D341Med (cell line): ENCODE measurements around the gene PCBP3.

Source experiments
- DNase-seq: peaks from one replicate; pipeline ENCODE4 v3.0.0; 2012; ENCODE audit warnings: low spot score

The PCBP3 gene

DNA sequence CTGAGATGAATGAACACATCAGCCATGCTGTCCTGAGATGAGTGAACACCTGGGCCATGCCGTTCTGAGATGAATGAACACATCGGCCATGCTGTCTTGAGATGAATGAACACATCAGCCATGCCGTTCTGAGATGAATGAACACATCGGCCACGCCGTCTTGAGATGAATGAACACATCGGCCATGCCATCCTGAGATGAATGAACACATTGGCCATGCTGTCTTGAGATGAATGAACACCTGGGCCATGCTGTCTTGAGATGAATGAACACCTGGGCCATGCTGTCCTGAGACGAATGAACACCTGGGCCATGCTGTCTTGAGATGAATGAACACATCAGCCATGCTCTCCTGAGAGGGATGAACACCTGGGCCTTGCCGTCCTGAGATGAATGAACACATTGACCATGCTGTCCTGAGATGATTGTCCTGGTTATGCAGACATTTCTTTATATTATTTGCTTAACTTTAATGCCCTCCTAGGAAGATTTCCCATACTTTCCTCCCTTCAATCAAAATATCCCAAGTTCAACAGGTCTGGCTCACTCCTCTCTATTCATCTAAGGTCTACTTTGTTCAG, 289.5 kb downstream of the PCBP3 start:
- no peak for DNase-seq

DNA sequence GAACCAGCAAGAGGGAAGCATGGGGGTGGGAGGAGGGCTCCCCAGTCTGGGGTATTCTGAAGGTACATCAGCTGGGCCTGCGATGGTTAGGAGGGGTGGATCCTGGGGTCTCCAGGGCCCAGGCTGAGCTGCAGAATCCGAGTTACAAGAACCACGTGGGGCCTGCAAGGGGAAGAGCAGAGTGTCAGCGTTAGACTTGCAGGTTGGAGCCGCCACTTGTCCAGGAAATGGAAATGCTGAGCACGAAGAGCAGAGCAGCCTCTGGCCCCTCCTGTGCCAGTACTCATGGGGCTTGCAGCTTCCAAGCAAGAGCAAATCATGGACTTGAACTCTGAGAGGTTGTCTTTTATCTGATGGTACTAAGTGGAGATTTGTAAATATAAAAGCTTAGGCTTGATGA, 290.6 kb downstream of the PCBP3 start:
- DNase-seq = no peak

DNA sequence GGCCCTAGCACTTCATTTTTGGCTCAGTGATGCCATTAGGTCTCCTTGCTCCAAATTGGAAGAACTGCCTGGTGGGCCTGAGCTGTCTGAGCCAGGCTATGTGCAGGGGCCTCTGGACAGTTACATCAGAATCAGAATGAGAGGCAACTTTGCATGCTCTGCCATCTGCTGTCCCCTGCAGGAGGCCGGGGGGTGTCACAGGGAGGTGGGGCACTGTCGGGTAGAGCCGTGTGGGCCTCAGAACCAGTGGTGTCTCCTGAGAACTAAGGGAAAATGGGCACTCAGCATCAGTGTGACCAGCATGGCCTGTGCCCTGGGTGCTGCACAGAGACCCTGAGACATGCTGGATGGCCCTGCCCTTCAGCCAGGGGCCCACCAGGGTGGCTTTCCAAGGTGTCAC, 291.0 kb downstream of the PCBP3 start:
- no peak for DNase-seq

DNA sequence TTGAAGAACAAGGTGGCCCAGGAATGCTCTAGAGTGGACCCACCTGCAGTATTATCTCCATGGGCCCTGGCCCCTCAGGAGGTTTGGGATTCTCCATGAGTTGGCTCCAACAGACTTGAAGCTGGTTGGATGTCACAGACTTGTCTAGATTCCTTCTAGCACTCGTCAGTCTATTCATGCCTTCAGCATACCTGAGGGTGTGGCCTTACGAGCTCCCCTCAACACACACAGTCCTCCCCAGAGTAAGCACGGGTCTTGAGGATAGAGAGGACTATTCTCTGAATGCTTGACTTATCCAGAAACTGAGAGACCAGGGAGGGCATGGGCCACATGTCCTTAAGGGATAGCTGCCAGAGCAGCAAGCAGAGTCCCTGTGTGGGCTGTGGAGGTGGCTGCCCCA, 292.1 kb downstream of the PCBP3 start:
- DNase-seq = no peak

DNA sequence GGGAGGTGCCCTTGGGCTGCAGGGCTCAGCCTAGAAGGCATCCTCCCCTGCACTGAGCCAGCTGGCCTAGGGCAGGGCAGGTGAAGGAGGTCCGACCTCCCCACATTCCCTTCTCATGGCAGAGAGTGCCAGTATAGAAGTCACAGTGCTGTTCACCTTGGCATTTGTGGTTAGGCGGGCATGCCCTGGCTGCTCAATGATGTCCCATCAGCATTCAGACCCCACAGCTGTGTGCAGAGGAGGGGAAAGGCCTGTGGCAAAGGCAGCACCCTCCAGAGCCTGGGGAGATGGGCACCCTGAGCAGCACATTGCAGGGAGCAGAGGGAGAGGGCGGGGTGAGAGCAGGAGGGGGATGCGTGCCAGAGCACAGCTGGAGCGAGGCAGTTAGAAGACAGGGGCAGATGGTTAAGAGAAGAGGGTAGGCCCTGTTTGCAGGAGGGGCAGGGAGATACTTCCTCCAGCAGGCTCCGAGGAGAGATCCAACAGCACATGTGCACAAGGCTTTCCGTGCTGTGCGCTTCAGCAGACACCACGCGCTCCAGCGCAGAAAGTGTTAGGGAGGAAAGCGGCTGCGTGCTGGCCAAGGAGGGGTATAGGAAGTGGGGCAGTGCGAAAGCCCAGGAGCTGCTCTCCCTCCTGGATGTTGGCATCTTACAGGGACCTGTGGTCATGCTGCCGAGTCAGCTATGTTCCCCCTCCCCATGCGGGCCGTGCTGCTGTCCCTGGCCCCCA, 294.4 kb downstream of the PCBP3 start:
- DNase-seq = no peak

DNA sequence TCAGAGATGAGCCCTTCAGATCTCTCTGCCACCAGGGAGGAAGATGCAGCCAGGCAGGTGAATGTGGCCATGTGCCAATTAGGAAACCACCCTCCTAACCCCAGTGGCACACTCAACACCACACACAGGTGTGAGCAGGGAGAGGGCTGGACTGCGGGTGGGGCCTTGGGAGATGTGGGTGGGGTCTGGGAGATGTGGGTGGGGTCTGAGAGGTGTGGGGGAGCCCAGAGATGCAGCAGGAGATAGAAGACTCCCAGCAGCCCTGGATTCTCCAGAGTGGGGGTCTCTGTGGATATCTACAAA, 294.9 kb downstream of the PCBP3 start:
- no peak for DNase-seq

DNA sequence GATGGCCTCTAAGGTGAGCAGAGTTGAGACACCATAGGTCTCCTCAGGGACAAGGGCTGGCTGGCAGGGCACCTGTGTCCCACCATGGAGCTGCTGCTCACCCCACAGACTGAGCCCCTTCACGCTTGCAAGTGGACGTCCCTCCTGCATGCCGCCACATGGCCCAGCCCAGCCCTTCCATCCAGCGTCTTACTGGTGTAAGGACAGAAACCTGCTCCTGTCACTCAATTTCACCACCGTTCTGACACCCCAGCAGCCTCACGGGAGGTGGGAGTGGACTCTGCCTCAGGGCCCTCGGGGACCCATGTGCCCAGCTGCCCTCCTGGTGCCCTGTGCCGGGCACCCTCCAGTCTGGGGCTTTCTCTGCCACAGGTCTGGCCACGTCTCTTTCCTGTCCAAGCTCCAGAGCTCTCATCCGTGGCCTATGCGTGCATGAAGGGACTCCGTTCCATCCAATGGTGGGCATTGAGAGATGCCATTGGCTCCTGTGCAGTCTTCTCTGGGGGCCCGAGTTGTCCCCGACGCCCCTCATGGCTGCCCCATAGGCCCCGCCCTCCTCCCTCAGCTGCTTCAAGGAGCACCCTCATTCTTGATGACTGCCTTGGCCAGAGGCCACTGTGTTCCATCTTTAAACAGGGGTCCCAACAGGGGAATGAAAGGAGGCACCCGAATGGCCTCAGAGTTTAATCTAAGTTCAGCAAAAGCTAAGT, 295.4 kb downstream of the PCBP3 start:
- DNase-seq = no peak

DNA sequence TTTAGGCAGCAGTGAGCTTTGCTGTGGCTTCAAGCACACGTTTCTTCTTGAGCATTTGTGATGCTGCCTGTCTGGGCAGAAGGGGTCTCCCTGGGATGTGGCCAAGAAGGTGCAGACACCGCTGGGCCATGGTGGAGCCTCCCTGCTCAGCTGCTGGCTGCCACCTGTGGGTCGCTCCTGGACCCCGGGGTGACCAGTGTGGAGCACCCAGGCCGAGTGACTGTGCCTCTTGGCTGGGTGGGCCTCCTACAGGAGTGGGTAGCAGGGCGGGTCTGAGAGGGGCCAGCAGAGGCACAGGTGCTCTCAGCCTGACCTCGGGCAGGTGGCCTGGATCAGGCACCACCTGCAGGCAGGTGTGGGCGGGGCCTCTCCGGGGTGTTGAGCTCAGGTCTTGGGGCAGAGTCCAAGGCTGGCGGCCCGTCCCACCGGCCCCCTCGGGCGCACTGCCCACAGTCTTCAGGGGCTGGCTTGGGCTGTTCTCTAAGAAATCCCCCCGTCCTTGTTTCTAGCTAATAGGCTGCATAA, 296.1 kb downstream of the PCBP3 start:
- DNase-seq = no peak

DNA sequence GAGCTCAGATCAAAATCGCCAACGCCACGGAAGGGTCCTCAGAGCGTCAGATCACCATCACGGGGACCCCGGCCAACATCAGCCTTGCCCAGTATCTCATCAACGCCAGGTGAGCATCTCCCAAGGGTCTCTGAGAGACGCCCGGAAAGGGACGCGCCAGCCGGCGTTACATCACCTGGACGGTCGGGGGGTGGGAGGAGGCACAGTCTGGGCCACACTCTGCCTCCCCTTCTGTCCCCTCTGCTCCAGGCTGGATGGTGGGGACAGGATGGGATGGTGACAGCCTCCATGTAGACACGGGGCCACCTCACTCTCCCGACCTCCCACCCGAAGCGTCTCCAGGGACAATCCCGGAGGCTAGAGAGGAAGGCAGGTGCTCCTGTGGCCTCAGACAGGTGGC, 296.6 kb downstream of the PCBP3 start:
- DNase-seq = peak; percentile 22

DNA sequence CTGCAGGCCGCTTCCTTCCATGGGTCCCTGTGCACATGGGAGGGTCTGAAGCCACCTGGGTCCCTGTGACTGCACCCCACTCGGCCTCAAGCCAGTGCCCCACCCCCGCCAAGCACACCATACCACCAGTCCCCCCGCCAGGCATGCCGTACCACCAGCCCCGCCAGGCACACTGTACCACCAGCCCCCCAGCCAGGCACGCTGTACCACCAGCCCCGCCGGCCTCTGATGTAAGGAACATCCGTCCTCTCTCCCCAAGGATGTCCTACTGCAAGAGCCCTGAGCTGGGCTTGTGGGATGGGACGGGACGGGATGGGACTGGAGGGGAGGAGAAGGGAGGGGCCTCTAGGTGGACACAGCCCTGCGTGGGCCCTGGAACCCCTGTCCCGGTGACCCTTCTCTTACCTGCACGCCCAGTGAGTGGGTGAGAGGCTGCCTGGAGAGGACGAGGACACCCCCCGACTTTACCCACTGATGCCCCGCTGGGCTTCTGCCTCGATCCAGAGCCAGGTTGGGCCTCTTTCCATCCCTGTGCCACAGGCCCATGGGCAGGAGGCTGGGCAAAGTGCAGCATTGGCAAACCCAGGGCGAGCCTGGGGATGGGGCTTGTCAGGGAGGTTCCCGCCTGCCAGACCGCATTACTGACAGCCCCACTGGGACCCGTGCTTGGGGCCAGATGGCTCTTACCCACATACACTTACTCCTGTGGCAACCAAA, 297.3 kb downstream of the PCBP3 start:
- peak; percentile 26 for DNase-seq

DNA sequence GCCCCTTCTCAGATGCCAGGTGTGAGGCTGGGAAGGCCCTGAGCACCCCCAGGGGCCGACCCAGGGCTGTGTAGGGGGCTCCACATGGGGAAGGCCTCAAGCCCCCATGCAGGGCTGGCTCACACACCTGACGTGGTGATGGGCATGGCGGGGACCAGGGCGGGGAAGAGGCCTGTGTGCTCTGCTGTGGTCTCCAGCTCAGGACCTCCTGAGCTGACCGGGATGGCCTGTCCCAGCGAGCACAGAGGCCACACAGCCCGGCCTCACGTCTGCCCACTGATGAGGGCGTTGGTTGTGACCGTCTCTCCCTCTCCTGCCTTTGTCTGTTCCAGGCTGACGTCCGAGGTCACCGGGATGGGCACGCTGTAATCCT, 297.8 kb downstream of the PCBP3 start:
- DNase-seq = peak; percentile 40

DNA sequence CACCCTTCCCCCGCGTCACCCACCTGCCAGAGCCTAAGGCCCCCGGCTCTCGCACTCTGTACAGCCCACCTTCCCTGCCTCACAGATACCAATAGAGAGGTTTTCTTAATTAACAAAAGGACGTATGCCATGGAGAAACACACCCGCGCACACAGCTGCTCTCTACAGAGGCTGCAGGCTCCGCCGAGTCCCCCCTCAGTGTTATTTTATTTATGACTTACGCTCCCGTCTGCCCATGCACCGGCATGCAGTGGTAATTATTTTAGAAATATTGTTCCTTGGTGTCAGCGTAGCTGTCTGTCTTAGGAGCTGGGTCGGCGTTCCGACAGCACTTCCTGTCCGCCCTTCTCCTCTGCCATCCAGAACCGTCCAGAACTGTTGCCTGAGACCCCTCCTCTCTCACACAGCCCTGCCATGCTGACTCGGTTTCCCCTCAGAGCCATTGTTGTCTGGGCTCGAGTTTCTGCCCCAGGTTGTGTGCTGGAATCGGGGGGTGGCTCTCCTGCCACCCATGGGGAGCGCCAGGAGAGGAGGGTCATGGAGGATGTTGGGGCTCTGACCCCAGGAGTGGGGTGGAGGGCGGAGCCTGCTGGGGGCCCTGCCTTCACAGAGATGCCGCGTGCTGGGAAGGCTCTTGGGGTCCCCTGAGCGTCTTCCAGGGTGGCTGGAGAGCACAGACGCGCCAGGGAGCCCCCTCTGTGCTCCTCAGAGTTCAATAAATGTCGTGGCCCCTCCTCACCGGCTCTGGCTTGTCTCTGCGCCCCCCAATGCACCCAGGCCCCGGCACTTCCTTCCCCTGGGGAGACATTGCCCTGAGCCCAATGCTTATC, 298.4 kb downstream of the PCBP3 start:
- peak; percentile 25 for DNase-seq

DNA sequence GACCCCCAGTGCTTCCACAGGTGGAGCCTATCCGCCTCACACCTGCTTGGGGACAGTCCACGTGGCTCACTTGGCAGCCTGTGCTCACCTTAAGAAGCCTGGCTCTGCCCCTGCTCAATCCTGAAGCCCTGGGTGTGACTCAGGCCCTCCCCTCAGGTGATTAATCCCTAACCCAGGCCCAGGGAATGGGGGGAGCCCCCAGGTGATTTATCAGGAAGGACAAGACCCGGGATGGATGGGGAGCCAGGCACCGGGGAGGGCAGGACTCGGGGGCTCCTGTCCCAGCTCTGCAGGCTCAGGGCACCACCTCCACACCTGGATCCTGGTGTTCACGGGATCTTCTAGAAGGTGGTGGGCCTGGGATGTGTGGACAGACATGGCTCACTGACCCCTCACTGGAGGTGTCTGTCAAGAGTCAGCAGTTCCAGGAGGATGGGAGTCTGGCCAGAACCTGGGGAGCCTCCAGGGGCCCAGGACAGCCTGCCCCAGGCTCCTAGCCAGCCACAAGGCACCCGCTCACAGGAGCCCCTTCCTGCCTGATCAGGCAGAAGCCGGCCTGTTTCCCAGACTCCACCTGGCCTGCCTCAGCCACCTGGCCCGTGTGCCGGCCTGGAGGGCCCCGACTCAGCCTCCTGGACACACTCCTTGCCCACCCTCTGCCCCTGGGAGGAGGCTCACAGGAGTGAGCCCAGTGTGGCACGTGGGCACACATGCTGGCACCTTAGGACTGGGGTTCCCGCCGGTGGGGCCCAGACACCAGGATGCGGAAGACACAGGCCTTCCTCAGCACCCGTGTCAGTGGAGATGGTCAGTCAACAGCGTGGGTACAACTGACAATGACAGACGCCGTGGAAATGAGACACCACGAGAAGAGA, 299.5 kb downstream of the PCBP3 start:
- DNase-seq = peak; percentile 25

DNA sequence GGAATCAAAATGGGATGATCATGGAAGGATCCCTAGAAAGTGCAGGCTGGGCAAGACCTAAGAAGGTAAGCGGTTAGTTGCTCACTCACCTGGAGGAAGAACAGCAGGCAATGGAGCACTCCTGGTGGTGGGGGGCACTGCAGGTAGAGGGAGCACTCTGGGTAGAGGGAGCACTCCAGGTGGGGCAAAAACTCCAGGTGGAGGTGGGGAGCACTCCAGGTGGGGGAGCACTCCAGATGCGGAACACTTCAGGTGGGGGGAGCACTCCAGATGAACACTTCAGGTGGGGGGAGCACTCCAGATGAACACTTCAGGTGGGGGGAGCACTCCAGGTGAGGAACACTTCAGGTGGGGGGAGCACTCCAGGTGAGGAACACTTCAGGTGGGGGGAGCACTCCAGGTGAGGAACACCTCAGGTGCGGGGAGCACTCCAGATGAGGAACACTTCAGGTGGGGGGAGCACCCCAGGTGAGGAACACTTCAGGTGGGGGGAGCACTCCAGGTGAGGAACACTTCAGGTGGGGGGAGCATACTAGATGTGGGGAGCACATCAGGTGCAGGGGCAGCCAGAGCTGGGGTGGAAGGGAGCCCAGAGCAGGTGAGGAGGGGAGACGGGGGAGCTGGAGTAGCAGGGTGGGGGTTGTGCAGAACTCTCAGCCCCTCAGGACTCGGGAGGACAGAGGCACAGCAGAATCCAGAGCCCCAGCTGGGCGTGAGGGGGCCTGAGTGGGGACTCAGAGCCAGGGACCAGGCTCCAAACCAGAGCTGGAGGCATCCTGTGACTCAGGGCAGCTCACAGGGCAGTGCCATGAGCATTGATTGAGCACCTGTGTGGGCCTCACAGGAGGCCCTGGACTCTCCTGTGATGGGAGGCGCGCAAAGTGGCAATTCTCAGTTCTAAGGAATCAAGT, 300.4 kb downstream of the PCBP3 start:
- DNase-seq = peak; percentile 34

DNA sequence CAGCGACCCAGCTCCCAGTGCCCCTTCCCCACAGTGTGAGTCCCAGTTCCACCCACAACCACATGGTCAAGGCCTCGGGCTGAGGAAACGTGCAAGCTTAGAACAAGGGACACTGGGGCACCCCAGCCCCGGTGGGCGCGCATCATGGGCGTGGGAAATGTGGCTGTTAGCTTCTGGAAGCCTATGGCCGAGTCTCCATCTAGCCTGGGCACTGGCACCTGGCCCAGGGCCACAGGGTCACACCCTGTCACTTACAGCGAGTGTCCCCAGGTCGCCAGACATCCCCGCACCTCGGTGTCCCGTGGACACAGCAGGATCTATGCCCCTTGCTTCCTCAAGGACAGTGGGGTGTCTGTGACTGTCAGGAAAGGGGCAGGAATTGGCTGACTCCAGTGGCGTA, 301.1 kb downstream of the PCBP3 start:
- DNase-seq = no peak

DNA sequence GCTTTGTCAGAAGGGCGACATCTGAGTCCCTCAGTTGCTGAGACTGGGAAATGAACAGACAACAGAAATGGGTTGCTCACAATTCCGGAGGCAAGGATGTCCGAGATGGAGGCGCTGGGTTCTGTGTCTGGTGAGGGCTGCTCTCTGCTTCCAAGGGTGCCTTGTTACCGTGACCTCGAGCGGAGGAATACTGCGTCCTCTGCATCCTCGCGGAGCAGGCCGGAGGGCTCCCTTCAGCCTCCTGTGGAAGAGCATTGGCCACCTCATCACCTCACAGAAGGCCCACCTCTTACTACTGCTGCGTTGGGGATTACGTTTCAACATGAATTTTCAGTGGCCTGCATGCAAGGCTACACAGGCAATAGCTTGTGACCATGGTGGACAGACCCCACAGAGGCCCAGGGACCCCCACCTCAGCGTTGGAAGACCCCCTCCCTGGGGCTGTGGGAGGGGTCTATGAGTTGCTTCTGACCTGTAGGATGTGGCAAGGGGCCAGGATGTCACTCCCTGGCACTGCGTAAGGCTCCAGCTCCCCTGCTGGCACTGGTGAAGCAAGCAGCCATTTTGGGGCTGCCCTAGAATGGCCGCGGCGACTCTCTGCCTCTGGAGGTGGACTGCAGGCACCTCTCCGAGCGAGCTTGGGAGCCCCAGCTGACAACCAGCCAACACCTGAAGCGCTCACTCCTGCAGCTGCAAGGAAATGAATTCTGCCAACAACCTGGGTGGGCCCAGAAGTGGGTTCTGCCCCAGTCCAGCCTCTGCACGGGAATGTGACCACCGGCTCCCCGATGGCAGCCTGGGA, 301.7 kb downstream of the PCBP3 start:
- DNase-seq = peak; percentile 26

DNA sequence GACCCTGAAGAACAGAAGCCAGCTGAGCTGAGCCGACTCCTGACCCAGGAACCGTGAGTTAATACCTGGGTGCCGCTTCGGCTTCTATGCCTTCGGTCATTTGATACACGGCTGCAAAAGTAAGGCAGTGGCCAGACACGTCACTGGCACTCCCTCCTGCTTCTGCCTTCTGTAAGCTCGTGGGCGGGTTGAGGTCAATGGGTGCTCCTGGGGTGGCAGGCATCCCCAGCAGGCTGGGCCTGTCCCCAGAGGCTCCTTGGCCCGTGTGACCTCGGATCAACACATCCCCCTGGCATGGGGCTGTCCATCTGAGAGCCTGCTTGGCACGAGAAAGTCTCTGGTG, 302.3 kb downstream of the PCBP3 start:
- DNase-seq = peak; percentile 39

DNA sequence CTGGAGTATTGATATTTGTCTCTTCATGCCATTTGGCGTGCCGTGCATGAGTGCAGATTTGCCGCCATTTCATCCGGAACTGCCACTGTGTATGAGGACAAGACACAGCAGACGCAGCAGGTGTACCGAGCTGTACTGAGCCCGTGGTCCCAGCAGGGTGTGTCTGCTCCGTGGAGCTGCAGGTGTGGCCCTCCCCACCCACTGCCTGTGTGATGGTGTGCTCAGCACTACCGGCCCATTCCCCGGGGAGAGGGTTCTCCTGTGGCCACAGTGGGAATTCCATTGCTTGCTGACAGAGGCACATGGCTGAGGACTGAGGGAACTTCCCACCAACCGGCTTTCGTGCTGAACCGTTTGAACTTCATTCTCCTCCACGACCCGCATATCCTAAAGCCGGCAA, 303.8 kb downstream of the PCBP3 start:
- no peak for DNase-seq

DNA sequence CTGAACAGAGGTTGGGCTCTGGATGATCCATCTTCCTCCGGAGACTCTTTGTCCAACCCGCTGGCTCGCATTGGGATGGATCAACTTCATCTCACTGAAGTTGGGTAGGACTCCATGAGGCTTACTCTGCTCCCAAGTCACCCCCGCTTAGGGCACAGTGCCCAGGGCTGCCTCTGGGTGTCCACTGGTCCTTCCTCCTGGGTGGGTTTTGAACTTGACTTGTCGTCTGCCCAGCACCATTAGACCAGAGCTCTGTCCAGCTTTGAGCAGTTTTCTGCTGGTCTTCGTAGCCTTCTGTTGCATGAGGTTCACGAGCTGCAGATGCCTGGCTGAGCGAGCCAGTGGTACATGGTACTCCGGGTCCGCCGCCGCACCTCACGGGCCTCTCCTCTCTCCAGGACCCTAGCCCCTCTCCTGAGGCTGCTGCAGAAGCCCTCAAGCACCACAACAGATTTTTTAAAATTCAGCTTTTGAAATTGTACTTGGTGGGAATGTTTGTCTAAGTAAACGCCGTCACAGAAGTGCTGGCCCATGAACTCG, 304.3 kb downstream of the PCBP3 start:
- DNase-seq = no peak
